GOT3 (cell line): ENCODE data around the gene NBEAL2.
"Not testable (repeated sequence)": the region's sequence is repeated elsewhere in the genome, so short reads cannot be mapped to it uniquely, and the experiment has no call there.

Source experiments
- DNase-seq: peaks from one replicate; lab custom pipeline; 2025; ENCODE audit warnings: mixed read lengths; lab: John Stamatoyannopoulos, UW

NBEAL2 gene

DNA sequence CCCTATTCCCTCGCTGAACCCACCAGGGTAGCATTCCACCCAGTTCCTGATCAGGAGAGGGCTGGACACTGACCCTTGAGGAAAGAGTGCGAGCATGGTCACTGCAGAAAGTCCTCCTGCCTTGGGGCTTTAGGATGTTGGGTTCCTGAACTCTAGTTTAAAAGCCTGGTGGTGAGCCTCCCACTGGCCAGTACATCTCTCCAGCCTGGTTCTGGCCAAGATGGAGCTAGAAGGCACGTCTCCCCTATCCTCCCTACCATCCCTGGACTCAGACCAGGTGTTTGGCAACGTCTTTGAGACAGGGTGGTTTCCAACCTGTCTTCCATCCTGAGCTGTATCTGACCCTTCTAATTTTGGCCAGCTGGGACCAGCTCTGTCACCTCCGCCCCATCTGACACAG is 31.4 kb downstream of the NBEAL2 start:
- no peak for DNase-seq

DNA sequence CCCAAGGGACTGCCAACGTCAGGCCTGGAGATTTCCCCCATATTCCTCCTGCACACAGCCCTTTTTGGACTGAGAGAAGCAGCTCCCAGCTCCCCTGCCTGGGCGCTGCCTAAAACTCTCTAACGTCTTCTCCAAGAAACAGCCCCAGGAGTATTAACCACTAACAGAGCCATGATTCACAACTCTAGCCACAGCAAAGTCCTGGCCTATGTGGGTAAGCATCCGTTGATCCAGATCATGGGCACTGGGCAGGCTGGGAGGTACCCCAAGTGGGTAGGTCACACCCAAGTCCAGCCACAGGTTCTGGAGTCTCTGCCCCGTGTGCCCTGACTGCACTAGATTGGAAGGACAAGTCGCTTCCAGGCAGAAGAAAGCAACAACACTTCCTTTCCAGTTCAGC is 31.9 kb downstream of the NBEAL2 start:
- no peak for DNase-seq

DNA sequence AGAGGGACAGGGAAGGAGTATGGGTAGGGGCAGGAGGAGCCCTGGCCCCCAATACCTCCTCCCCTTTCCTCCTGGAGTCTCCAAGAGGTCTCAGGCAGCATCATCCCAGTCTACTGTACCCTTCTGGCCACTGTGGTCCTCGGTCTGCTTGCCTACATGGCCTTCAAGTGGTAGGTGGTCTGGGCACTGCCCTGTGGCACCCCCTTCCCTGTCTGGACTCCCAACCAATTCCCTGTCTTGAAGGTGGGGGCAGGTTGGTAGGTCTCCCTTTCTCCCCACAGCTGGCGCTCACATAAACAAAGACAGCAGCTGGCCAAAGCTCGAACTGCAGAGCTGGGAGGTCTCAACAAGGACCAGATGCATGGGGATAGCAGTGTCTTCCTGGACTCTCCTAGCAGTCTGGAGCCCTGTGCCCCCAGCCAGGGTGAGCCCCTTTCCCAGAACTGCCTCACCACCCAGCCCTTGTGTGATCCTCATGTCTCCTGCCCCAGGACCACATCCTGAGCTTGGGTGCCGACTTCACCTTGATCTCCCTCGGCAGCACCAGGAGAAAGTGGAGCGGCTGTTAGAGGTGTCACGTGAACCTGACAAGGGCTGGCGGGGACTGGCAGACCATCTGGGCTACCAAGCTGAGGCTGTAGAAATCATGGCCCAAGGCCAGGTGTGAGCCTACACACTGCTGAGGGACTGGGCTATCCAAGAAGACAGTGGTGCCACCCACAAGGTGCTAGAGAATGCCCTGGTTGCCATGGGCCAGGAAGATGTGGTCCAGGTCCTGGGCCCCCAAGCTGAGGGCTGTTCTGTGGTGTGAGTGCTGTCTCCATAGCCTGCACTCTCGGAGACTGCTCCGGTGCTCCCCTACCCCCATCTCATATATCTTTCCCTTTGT is 33.1 kb downstream of the NBEAL2 start:
- DNase-seq = no peak

DNA sequence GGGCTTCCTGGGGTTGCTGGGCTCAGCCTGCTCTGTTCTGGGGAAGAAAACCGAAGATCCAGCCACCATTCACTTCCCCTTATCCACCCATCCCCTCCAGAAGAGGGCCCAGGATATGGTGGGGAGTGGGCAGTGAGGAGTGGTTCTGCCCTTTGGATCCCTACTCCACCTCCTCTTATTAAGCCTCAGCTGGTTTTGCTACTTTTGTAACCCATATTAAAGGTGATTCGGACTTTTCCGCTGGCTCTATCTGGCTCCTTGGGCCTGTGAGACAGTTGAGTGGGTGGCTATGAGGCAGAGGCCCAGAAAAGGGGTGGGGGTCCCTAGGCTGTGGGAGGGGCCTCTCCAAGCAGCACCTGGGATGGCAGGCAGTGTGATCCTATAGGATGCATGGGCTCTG is 33.8 kb downstream of the NBEAL2 start:
- DNase-seq = no peak

DNA sequence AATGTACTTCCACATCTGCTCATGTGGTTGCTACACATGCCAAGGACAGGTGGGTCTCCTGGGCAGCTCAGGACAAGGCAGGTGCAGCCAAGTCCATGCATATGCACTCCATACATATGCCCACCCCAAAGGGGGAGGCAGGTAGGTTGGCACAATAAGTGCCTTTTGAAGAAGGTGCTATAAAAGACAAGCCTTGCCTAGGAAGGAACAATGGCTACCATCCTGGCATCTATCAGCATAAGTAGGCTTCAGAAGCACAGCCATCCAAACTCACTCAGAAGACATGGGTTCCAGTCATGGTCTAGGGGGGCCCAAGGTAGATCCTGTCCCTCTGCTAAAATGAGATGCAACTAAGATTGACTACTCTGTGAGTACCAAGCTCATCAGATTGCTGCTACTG is 34.6 kb downstream of the NBEAL2 start:
- no peak for DNase-seq

DNA sequence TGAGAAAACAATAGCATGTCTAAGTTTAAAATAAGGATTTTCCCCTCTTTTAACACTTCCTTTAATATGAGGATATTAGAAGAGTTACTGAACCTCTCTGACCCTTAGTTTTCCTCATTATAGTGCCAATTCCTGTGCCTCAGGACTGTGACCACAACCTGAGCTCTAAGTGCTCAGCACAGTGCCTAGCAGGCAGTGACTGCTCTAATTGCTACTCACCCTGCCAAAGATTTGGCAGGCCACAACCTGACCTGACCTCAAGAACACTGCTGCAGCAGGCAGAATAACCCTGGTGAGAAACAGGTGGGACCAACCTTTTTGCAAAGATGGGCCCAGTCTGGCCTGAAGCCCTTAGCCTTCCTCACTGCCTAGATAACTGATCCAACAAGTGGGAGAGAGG is 35.7 kb downstream of the NBEAL2 start:
- DNase-seq = no peak

DNA sequence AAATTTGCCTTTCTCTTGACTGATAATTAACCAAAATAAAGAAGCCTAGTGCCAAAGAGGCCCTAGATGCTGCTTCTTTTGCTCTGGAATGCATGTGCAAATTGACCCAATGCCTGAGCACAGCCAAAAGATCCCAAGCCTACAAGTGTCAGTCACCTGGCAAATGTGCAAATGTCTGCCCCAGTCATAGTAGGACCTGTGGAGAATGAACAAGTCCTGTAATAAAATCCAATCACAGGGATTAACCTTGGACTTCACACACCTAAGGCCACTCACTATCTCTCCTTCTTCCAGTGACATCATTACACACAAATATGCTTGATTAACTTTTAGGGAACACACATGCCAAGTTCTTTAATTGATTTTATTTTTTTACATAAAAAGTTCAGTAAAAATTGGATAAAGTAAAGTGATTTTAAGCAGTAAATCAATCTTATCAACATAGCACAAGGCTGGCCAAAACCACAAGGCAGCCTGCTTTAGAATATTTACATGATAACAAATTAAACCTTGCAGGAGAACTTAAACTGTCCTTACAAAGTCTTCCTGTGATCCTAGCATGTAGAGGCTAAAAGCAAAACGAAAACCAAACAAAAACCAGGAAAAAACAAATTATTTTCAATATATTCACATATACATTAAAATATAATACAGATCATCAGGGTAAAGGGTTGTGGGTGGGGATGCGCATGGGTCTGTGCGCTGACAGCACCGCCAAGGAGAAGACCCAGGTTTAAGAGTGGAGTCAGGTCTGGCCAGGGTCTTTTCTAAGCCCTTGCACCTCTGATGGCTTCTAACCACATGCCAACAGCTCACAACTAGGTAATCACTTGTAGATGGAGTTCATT is 36.8 kb downstream of the NBEAL2 start:
- no peak for DNase-seq

DNA sequence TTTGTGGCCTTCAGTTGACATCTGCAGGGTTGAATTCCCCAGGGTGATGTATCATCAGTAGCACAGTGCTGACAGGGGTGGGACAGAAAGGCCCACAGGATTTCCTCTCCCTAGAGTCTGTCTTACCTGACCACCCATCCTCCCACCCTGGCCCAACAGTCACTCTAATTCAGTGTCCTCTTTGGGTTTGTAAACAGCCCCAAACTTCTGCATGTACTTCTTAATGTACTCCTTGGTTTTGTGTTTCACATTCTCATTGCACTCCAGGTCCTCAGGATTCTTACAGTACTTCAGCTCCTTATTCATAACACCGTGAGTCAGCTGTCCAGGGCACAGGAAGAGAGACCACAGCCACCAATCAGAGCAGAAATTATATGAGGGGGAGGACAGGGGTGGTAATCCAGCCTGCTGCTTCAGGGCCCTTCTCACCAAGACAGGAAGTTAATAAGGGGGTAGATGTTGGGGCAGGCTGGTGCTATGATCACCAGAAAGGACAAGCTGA is 37.5 kb downstream of the NBEAL2 start:
- no peak for DNase-seq

DNA sequence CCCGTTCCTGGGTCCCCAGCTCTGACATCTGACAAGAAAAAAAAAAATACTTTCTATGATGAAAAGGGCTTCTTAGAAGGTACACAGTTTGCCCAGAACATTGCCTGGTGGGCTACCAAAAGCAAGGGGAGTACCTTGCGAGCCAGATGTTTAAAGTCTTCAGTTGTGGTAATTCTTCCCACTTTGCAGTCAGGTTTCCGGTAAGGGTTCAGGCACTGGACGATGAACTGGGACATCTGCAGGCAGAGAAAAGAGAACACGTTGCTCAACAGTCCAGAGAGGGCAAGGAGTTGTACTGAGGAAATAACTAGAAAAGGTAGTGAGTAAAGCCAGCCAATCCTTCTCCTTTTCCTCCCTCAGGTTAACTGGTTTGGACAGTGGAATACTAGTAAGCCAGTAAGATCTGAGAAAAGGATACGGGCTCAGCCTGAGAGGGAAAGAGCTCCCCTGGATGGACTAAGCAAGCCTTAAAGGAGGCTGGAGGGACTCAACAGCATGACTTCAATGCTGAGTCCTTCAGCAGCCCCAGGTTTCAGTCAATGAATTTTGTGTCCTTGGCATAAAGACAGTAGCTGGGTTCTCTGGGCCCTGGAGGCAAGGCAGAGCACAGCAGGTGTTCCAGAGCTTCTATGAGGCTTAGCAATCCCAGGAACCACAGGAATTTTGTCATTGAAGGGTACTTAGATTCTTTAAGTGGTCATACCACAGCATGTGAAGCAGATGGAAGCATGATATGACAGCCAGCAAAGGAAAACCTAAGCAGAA is 38.2 kb downstream of the NBEAL2 start:
- DNase-seq = no peak

DNA sequence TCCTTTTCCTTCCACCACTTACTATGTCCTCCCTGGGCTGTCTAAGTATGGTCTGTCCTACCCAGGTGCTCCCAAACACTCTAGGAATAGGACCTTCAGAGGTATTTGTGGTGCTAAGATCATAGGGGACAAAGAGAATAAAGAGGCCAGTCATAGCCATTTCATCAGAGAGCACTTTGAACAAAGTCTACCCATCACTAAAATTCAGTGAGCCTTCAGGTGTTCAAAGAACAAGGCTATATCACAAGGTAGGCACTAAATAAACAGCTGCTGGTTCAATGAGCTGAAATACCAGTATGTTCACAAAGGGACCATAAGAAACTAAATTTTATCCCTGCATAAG is 38.8 kb downstream of the NBEAL2 start:
- DNase-seq = no peak

DNA sequence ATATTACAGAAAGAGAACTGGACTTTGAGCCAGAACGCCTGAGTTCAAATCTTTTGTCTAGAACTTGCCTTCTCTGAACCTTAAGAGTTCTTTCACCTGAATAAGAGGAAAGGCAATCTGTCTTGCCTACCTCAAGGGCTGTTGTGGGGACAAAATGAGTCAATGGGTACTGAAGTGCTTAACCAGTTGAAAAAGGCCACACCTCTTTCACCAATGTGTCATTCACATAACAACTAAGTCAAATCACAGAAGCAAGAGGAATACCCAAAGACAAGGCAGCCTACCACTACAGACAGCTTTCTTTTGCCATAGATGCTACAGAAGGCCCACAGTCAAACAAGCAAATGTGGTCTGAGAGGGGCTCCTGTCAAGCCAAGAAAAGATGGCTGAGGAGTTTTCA is 39.7 kb downstream of the NBEAL2 start:
- DNase-seq = no peak

DNA sequence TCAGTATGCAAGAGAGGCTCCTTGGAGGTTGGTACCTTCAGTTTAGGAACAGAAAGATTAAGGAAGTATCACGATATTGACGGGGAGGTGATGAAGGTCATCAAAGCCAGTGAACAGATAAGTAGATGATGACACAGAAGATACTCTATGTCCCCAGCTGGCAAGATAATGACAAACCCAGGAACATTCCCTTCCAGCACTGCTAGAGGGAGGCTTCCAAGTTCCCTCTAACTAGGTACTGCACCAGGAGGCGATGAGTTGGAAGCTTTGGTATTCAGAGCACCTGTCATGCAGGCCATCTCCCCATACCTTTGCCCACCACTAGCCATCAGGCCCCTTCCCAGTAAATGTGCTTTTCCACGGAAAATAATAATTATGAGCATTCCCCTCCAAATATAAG is 40.8 kb downstream of the NBEAL2 start:
- DNase-seq = no peak

DNA sequence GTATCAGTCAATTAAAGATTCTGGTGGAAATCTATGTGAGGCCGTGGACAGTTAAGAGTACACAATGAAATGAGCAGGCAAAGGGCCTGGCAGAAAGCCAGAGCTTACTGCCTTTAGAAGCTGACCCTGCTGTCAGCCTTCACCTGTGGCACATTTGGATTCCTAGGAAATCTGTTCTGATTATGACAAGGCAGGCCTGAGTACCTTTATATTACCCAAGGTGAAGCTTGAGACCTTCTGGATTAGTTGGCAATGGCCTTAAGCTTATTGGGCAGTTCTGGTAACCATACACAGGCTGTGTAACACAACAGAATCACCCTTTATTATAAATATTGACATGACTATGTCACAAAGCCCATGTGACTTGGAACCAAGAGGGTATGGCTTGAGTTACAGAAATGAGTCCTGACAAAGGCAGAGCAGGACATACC is 43.2 kb downstream of the NBEAL2 start:
- DNase-seq = no peak

DNA sequence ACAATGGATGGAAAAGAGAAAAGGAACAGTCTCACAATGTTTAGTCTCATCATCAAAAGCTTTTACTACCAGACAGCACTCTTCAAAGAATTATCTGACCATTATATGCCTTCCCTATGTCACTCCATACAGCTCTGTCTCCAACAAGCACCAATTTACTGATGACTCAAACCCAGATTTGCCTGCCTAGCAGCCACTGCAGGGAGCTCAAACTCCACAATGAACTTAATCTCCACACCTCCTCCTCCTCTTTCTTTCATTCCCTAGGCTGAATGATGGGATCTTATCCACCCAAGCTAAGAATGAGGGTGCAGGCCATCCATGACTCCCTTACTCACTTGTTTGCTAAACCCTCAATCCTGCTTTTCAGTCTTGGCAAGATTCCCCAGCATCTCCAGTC is 45.5 kb downstream of the NBEAL2 start:
- DNase-seq = no peak

DNA sequence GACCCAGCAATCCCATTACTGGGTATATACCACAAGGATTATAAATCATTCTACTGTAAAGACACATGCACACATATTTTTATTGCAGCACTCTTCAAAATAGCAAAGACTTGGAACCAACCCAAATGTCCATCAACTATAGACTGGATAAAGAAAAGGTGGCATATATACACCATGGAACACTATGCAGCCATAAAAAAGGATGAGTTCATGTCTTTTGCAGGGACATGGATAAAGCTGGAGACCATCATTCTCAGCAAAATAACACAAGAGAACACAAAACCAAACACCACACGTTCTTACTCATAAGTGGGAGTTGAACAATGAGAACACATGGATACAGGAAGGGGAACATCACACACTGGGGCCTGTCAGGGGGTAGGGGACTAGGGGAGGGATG is 47.0 kb downstream of the NBEAL2 start:
- DNase-seq = not testable (repeated sequence)

DNA sequence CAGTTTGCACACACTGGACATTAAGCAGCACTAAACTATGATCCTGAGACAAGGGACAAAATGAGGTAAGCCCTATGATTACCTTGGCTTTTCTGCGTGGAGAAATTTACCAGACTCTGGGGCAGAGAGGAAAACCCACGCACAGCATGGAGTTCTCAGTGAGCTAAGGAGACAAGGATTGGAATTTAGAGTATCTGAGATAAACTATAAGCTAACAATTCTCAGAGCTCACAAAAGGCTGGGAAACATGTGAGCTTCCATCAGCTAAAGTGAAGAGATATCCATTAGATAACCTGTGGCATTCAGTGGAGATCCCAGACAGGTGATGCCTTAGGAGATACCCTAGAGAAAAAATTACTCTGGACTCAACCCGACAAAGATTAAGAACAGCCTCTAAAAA is 48.7 kb downstream of the NBEAL2 start:
- DNase-seq = no peak

DNA sequence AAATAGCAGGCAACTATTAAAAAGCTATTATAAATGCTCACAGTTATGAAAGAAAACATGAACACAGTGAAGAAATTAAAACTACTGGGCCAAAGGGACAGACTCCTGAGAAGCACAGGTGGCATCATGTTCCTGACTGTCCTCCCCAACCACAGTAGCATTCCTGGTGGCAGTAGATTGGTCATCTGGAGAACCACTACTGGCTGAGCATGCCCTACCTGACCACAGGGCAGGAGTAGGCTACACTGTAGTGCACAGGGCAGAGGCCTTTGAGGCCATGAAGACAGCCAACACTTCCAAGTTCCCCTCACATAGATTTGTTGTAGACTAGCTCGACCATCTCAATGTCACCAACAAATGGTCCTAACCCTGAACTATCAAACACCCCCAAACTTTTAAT is 49.2 kb downstream of the NBEAL2 start:
- DNase-seq = no peak

DNA sequence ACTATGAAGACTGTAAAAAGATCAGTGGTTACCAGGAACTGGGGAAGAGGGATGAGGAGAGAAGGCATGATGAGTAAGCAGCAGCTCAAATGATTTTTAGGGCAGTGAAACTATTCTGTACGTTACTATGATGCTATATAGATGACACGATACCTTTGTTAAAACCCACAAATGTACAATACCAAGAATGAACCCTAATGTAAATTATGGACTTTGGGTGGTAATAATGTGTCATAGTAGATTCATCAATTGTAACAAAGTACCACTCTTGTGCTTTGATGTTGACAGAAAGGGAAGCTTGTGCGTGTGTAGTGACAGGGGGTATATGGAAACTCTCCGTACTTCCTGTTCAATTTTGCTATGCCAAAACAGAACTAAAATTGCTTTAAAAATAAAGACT is 51.6 kb downstream of the NBEAL2 start:
- not testable (repeated sequence) for DNase-seq

DNA sequence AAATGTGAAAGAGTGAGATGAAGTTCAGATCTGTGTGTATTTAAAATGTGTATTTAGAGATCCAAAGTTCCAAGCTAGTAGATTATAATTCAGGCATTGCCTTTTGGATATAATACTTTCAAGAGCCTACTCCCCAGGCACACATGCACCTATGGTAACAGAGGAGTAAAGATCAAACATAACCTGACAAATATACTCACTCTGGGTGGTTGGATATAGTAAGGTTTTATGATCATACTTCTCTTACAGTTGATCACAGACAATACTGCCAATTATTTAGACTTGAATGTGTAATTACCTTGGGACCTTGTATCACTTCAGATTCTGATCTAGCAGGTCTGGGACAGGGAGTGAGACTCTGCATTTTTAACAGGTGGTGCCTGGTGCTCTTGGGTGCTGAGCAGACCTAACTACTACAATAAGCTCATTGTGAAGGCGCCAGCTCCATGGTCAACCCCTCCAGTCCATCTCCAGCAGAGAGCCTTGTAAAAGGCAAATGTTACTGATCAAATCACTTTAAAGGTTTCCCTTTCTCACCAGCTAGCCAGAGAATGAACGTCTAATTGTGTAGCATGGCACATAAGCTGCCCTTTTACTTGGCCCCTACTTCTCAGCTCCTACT is 55.5 kb downstream of the NBEAL2 start:
- DNase-seq = no peak

DNA sequence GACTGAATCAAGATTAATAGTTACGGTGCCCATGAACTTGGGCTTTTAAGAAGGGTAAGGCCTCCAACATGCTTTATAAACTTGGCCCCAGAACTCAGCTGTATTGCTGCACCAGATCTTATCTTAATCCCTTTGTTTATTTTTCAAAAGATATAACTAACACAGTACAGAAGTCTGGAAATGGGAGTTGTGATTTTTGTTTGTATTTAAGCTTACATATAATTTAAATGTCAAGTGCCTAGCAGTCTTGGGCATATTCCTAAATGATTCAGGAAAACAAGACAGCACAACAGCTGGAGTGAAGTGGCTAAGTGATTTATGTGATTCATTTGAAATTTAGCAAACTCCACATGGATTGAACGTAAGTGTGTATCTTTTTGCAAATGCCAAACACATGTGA is 56.2 kb downstream of the NBEAL2 start:
- no peak for DNase-seq

DNA sequence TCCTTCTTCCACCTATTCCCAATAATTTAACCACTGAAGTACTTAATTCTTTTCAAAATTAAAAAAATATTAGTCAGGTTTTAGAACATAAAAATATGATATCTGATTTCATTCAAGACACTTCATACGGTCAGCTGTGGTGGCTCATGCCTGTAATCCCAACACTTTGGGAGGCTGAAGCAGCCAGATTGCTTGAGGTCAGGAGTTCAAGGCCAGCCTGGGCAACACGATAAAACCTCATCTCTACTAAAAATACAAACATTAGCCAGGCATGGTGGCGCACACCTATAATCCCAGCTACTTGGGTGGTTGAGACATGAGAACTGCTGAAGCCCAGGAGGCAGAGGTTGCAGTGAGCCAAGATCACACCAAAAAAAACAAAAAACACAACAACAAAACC is 56.7 kb downstream of the NBEAL2 start:
- DNase-seq = no peak

DNA sequence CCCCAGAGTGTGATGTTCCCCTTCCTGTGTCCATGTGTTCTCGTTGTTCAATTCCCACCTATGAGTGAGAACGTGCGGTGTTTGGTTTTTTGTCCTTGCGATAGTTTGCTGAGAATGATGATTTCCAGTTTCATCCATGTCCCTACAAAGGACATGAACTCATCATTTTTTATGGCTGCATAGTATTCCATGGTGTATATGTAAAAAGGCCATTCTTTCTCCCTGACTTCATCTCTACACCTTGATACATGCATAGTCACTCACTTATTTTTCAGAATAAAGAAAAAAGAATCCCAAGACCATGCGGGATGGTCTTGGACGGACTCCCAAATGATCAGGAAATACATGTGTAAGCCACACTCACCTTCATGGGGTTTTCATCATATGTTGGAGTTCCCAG is 57.8 kb downstream of the NBEAL2 start:
- DNase-seq = not testable (repeated sequence)
